Heart left ventricle (tissue), 16 donors: ENCODE data around the gene MLLT3. TPM values are rescaled to one million over a fixed set of nuclear protein-coding genes. Genes with fewer than 3 reads are reported as not detected.

Experiments
- ATAC-seq, 4 donors: fragments of 200-7000 bp; cut with Tn5 transposase; one replicate each; pipeline ENCODE4 v1.9.1; 2020 to 2022; ENCODE audit warnings: moderate library complexity in 4 of 4, mild to moderate bottlenecking in 3 of 4, moderate number of reproducible peaks in 1 of 4
- DNase-seq, 5 donors: peaks; one replicate each; pipeline ENCODE4 v3.0.0-alpha.2; 2020
- H3K27ac ChIP-seq, 12 donors: fragments of 200-600 bp; sonication (generic) in 4 of 12; one replicate each; pipeline versions ENCODE4 v1.5.0 to v1.8.0; 2016 to 2022; ENCODE audit warnings: mild to moderate bottlenecking in 2 of 12
- H3K27me3 ChIP-seq, 9 donors: fragments of 200-600 bp; sonication (generic) in 2 of 9; one replicate each; pipeline versions ENCODE4 v1.5.1 to v1.8.0; 2016 to 2022; ENCODE audit warnings: mild to moderate bottlenecking in 3 of 9
- H3K36me3 ChIP-seq, 9 donors: fragments of 200-600 bp; sonication (generic) in 2 of 9; one replicate each; pipeline versions ENCODE4 v1.5.0 to v1.8.0; 2018 to 2022; ENCODE audit warnings: mild to moderate bottlenecking in 2 of 9
- H3K4me1 ChIP-seq, 12 donors: fragments of 200-600 bp; sonication (generic) in 4 of 12; one replicate each; pipeline versions ENCODE4 v1.5.0 to v1.8.0; 2016 to 2022; ENCODE audit warnings: mild to moderate bottlenecking in 3 of 12
- H3K4me3 ChIP-seq, 12 donors: fragments of 200-600 bp; sonication (generic) in 4 of 12; one replicate each; pipeline versions ENCODE4 v1.5.0 to v1.8.0; 2017 to 2022; ENCODE audit warnings: mild to moderate bottlenecking in 9 of 12, moderate library complexity in 4 of 12
- H3K9me3 ChIP-seq, 12 donors: fragments of 200-600 bp; sonication (generic) in 4 of 12; one replicate each; pipeline versions ENCODE4 v1.5.0 to v1.8.0; 2016 to 2022; ENCODE audit warnings: mild to moderate bottlenecking in 1 of 12
- CTCF ChIP-seq, 12 donors: fragments of 200-600 bp; sonication (generic) in 4 of 12; IDR thresholded peaks; one replicate each; pipeline versions ENCODE4 v1.5.0 to v1.8.0; 2018 to 2022; ENCODE audit warnings: antibody characterized with exemption in 12 of 12, mild to moderate bottlenecking in 5 of 12
- POLR2A ChIP-seq, 2 donors: fragments of 450-650 bp; IDR thresholded peaks; one replicate each; pipeline ENCODE4 v1.6.1; 2017; ENCODE audit warnings: antibody characterized with exemption in 2 of 2, mild to moderate bottlenecking in 2 of 2, moderate library complexity in 2 of 2
- WGBS, 4 donors: extraction: QIAGEN DNeasy Blood & Tissue Kit in 2 of 4; methylation state at CpG; one replicate each; pipeline versions ENCODE4 v1.1.5 to v1.1.7; 2013 to 2018; 5-methylcytosine and 5-hydroxymethylcytosine counted together
- intact Hi-C, 10 donors: fragments of 100-400 bp; cut with DNase I; formaldehyde crosslinking; loops; one replicate each; pipeline versions ENCODE4 v1.11.1 to v1.14.2; 2022
- polyA plus RNA-seq, 2 donors: library from polyadenylated mRNA; stranded (reverse); fragments of 200-250 nt; gene quantifications; one replicate each; pipeline ENCODE4 v1.2.3, GENCODE V29; 2013
- total RNA-seq, 9 donors: library from RNA; depleted of rRNA in 2 of 9; stranded (reverse); fragments of >200 nt in 2 of 9; fragmentation: NEBNext Ultra II Directional in 3 of 9; extraction: Animal tissue kit (Norgen Biotek cat#: 25700) in 3 of 9; gene quantifications; one replicate each; pipeline versions ENCODE4 v1.1.0 to v1.2.4, GENCODE V29; 2016 to 2023
- donor health status: ischemic (EF 13 %, LVEDD 7.1; RV severe dilation, severe dysfunction).
- donor health status: healthy with polysubstance abuse.
- donor health status: DM: no; HTN: yes; CAD: no.
- donor health status: DM: no; HTN: no; CAD: no.
- donor health status: ischemic (EF 25% LVEDD 6.9; RV normal size, moderate dysfunction).
- donor health status: ischemic (EF 25% LVEDD 5.7; RV mildly dilated, moderate dysfunction).
- donor health status: healthy.
- donor health status: DM: yes; HTN: yes; CAD: no.
- donor health status: ischemic (EF 35%, LVEDD 5.7; RV mildly dilated, moderate dysfunction).
- donor health status: nonischemic (EF 11% LVEDD 7.7; RV severe dilation, severe dysfunction).
- donor health status: DM: yes; HTN: yes; CAD: no.
- donor health status: PGD.
- donor health status: ischemic (EF 29% LVEDD 5.4; RV normal size, mild dysfunction).
- donor health status: nonischemic (EF 23%, LVEDD 6.1; RV moderate dilation, normal function).

MLLT3 gene
- total and polyA plus RNA-seq, 11 donors, result 7.5 to 21.0 (median 15.3) TPM

- ATAC-seq, result no peak
- peaks cover 0 to 35% (median 19%) of the 10 kb centered on the region in 12 donors for H3K4me1 ChIP-seq
- no peak for DNase-seq
- H3K36me3 ChIP-seq, result no peaks in the 10 kb centered on the region
- no peak for TF ChIP-seq CTCF (IDR thresholded peaks at IDR 0.05)
- H3K9me3 ChIP-seq, result peaks cover 0 to 15% (median 0%) of the 10 kb centered on the region in 12 donors
- whole genome bisulfite sequencing, 4 donors, result 0 to 83% (median 45%) methylated on average over 1 of the region's 1 CpG
- no peaks in the 10 kb centered on the region for H3K27me3 ChIP-seq
- intact Hi-C loops, result no loop called here
- no peak overlapping the region for H3K27ac ChIP-seq
- H3K4me3 ChIP-seq, result no peak overlapping the region
Observed at GRCh38 chr9:20507431-20507830, 114.9 kb downstream of the MLLT3 start.

GRCh38 chr9:20506099-20506900, 116.0 kb downstream of the MLLT3 start:
- 82 to 88% (median 85%) methylated on average over 11 of the region's 11 CpGs for WGBS, 4 donors
- Histone ChIP-seq H3K4me3 (no peak overlapping the region), H3K27ac (no peak overlapping the region), H3K27me3 (no peaks in the 10 kb centered on the region), H3K36me3 (no peaks in the 10 kb centered on the region), H3K4me1 (peaks cover 0 to 25% (median 11%) of the 10 kb centered on the region in 12 donors), H3K9me3 (peaks cover 0 to 11% (median 0%) of the 10 kb centered on the region in 12 donors)
- DNase-seq, result no peak
- TF ChIP-seq POLR2A (IDR thresholded peaks at IDR 0.05) (no peak), CTCF (IDR thresholded peaks at IDR 0.05) (no peak)
- no peak for ATAC-seq
- intact Hi-C loops, result no loop called here

DNA sequence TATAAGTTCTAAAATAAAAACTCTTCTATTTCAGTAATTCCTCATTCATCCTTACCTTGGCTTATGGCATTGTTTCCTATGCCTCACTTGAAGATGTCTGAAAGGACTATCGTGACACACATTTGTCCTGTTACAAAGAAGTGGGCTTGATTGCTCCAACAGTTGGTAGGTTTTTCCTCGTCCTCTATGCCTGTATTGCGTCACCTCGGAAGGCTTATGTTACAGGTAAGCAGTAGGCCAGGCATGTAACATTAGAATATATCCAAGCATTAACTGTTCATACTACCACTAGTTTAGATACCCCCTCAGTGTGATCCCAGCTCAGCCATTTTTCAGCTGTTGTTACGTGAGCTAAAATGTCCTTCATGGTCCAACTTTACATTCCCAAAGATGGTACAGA, 116.7 kb downstream of the MLLT3 start:
- WGBS, 4 donors, result 94 to 99% (median 97%) methylated on average over 5 of the region's 5 CpGs
- Histone ChIP-seq H3K4me3 (no peak overlapping the region), H3K4me1 (peaks cover 0 to 25% (median 11%) of the 10 kb centered on the region in 12 donors), H3K9me3 (peaks cover 0 to 6% (median 0%) of the 10 kb centered on the region in 12 donors), H3K27me3 (no peaks in the 10 kb centered on the region), H3K36me3 (no peaks in the 10 kb centered on the region), H3K27ac (no peak overlapping the region)
- TF ChIP-seq POLR2A (IDR thresholded peaks at IDR 0.05), result no peak
- TF ChIP-seq CTCF (IDR thresholded peaks at IDR 0.05), result no peak
- DNase-seq (no peak), ATAC-seq (no peak)
- intact Hi-C loops, result no loop called here

GRCh38 chr9:20504930-20505329, 117.4 kb downstream of the MLLT3 start:
- no peak for ATAC-seq
- H3K36me3 ChIP-seq, result no peaks in the 10 kb centered on the region
- H3K27ac ChIP-seq, result no peak overlapping the region
- TF ChIP-seq CTCF (IDR thresholded peaks at IDR 0.05) (no peak), POLR2A (IDR thresholded peaks at IDR 0.05) (no peak)
- intact Hi-C loops, result no loop called here
- no peaks in the 10 kb centered on the region for H3K27me3 ChIP-seq
- H3K9me3 ChIP-seq, result peaks cover 0 to 6% (median 0%) of the 10 kb centered on the region in 12 donors
- 95 to 98% (median 97%) methylated on average over 1 of the region's 1 CpG for WGBS, 4 donors
- H3K4me3 ChIP-seq, result no peak overlapping the region
- peaks cover 0 to 25% (median 11%) of the 10 kb centered on the region in 12 donors for H3K4me1 ChIP-seq
- no peak for DNase-seq
